K562 (cell line): ENCODE measurements around the gene RDH14. TPM values are rescaled to one million over a fixed set of nuclear protein-coding genes. Genes with fewer than 3 reads are reported as not detected.

Experiments
- ATAC-seq: fragments of 200-7000 bp; cut with Tn5 transposase; 3 replicates; pipeline ENCODE4 v1.9.1; 2020; ENCODE audit warnings: moderate library complexity
- BruUV-seq: library from RNA; stranded (reverse); fragments of 400-500 nt; replicated peaks from 2 replicates; lab custom pipeline; 2021; lab: Mats Ljungman, UMichigan
- CTCF ChIA-PET: fragments of 300-600 bp; formaldehyde crosslinking; extraction: SDS; loops from one replicate; lab custom pipeline; 2021; ENCODE audit warnings: low intra/inter-chr PET ratio; lab: Yijun Ruan, JAX
- POLR2A ChIA-PET: fragments of 300-600, 350-650 bp; sonication (Branson Sonifier 250); formaldehyde crosslinking; extraction: SDS; loops from one replicate; lab custom pipeline; 2021; ENCODE audit warnings: antibody characterized with exemption, inconsistent platforms; lab: Yijun Ruan, JAX
- DNase-seq, 4 experiments: peaks; one replicate each; pipeline versions ENCODE4 v3.0.0 to v3.0.0-alpha.2; 2011 to 2018; ENCODE audit warnings: low spot score in 3 of 4, mixed read lengths in 3 of 4; ENCODE audit errors: extremely low read depth in 1 of 4
- FAIRE-seq: peaks from 2 replicates; lab custom pipeline; 2011; peaks lifted over from hg19 to GRCh38; lab: Jason Lieb, UNC
- H2AFZ ChIP-seq: 2 replicates; pipeline ENCODE4 v1.6.0; 2011; ENCODE audit warnings: low read depth, low read length, control low read depth, inconsistent platforms
- H3K27ac ChIP-seq: fragments of 200-600 bp; 3 replicates; pipeline ENCODE4 v1.8.0; 2011; ENCODE audit warnings: low read depth, mild to moderate bottlenecking, control low read depth, inconsistent platforms, low read length, moderate library complexity, mixed read lengths; ENCODE audit errors: extremely low read depth
- H3K27me3 ChIP-seq, 2 experiments: fragments of 300-600 bp in 1 of 2; 2 replicates in 1 of 2; 3 replicates in 1 of 2; pipeline versions ENCODE4 v1.6.0 to v1.8.0; 2011; ENCODE audit warnings: inconsistent platforms in 2 of 2, low read length in 2 of 2, mild to moderate bottlenecking in 1 of 2, mixed read lengths in 1 of 2, moderate library complexity in 1 of 2; ENCODE audit not compliant: control insufficient read depth in 2 of 2, insufficient read depth in 2 of 2
- H3K36me3 ChIP-seq: fragments of 300-600 bp; 3 replicates; pipeline ENCODE4 v1.8.0; 2011; ENCODE audit warnings: mild to moderate bottlenecking, low read length, inconsistent platforms; ENCODE audit not compliant: control insufficient read depth, insufficient read depth
- H3K4me1 ChIP-seq, 2 experiments: fragments of 200-600 bp in 1 of 2; replicated peaks in 1 of 2; 2 replicates in 1 of 2; 3 replicates in 1 of 2; pipeline versions ENCODE4 v1.5.1 to v1.8.0; 2011; ENCODE audit warnings: inconsistent platforms in 2 of 2, low read length in 2 of 2, mild to moderate bottlenecking in 1 of 2, mixed read lengths in 1 of 2, moderate library complexity in 1 of 2; ENCODE audit not compliant: control insufficient read depth in 2 of 2, insufficient read depth in 2 of 2
- H3K4me2 ChIP-seq: 2 replicates; pipeline ENCODE4 v1.6.1; 2011; ENCODE audit warnings: low read length, control low read depth, inconsistent platforms, mixed read lengths; ENCODE audit not compliant: insufficient read depth
- H3K4me3 ChIP-seq: fragments of 200-600 bp; sonication (generic), shearing (Covaris generic); 2 replicates; pipeline ENCODE4 v1.5.1; 2016; ENCODE audit warnings: control low read depth, inconsistent platforms
- H3K79me2 ChIP-seq: fragments of 200-600 bp; 3 replicates; pipeline ENCODE4 v1.8.0; 2011; ENCODE audit warnings: low read length, inconsistent platforms; ENCODE audit not compliant: control insufficient read depth, insufficient read depth
- H3K9ac ChIP-seq, 2 experiments: 2 replicates each; pipeline versions ENCODE4 v1.6.0 to v1.6.1; 2011; ENCODE audit warnings: low read depth in 2 of 2, low read length in 2 of 2, control low read depth in 1 of 2, inconsistent platforms in 1 of 2, mild to moderate bottlenecking in 1 of 2, mixed read lengths in 1 of 2; ENCODE audit not compliant: insufficient read depth in 1 of 2
- H3K9me1 ChIP-seq: one replicate; pipeline ENCODE4 v1.6.0; 2011; ENCODE audit warnings: inconsistent platforms, mild to moderate bottlenecking, low read length, moderate library complexity; ENCODE audit not compliant: control insufficient read depth, insufficient read depth
- H3K9me3 ChIP-seq: replicated peaks from 2 replicates; pipeline ENCODE4 v1.5.1; 2011; ENCODE audit warnings: low read depth, low read length, inconsistent platforms; ENCODE audit not compliant: control insufficient read depth, insufficient read depth
- H4K20me1 ChIP-seq: replicated peaks from 2 replicates; pipeline ENCODE4 v1.6.1; 2011; ENCODE audit warnings: low read length, inconsistent platforms, mixed read lengths; ENCODE audit not compliant: control insufficient read depth, insufficient read depth
- FOXA3 ChIP-seq, 2 experiments: fragments of 450-650 bp in 1 of 2; sonication (generic) in 1 of 2; formaldehyde crosslinking; IDR thresholded peaks in 1 of 2; conservative IDR thresholded peaks in 1 of 2; 2 replicates each; pipeline versions ENCODE4 v1.4.0 to v1.8.0; 2020 to 2022; ENCODE audit warnings: mild to moderate bottlenecking in 2 of 2, missing genetic modification reagents in 1 of 2
- FOXP1 ChIP-seq: sonication (generic); formaldehyde crosslinking; IDR thresholded peaks from 2 replicates; pipeline ENCODE4 v1.8.0; 2022; ENCODE audit warnings: mild to moderate bottlenecking, missing genetic modification reagents
- KDM5B ChIP-seq: fragments of 200-600 bp; sonication (generic); IDR thresholded peaks from 2 replicates; pipeline ENCODE4 v1.6.1; 2012; ENCODE audit warnings: low read depth, mild to moderate bottlenecking, moderate library complexity, low read length, control low read depth, inconsistent platforms; ENCODE audit not compliant: insufficient replicate concordance
- NONO ChIP-seq, 2 experiments: fragments of 200-400 bp in 1 of 2; fragments of 450-650 bp in 1 of 2; formaldehyde crosslinking in 1 of 2; IDR thresholded peaks; 2 replicates each; pipeline ENCODE4 v1.6.1; 2017; ENCODE audit warnings: low read depth in 2 of 2, mild to moderate bottlenecking in 2 of 2, moderate library complexity in 2 of 2, low read length in 1 of 2
- PTBP1 ChIP-seq: fragments of 200-400 bp; formaldehyde crosslinking; IDR thresholded peaks from 2 replicates; pipeline ENCODE4 v1.6.1; 2017; ENCODE audit warnings: low read depth, low read length
- XRCC3 ChIP-seq: fragments of 450-650 bp; IDR thresholded peaks from 2 replicates; pipeline ENCODE4 v1.6.1; 2017; ENCODE audit warnings: mild to moderate bottlenecking, moderate library complexity
- XRCC4 ChIP-seq: IDR thresholded peaks from one replicate; pipeline ENCODE4 v1.6.1; 2011; ENCODE audit not compliant: insufficient read depth, insufficient read length; ENCODE audit errors: extremely low read depth
- ZNF217 ChIP-seq: sonication (generic); formaldehyde crosslinking; IDR thresholded peaks from 2 replicates; pipeline ENCODE4 v1.8.0; 2022; ENCODE audit warnings: mild to moderate bottlenecking, missing genetic modification reagents
- whole genome bisulfite sequencing: fragments of 100-300 bp; shearing (Covaris generic); methylation state at CpG from one replicate; pipeline ENCODE4 v1.1.6; 2016; ENCODE audit warnings: low coverage, mixed read lengths; ENCODE audit not compliant: insufficient coverage; ENCODE audit errors: missing lambda C conversion rate; 5-methylcytosine and 5-hydroxymethylcytosine counted together
- in situ Hi-C: fragments of 300-500 bp; cut with MboI; formaldehyde crosslinking; loops from 4 replicates; pipeline ENCODE4 v1.15.0; 2018; ENCODE audit warnings: inconsistent platforms, mixed read lengths
- intact Hi-C: fragments of 100-400 bp; cut with micrococcal nuclease; formaldehyde crosslinking; loops from 2 replicates; pipeline ENCODE4 v1.14.2; 2022
- polyA plus RNA-seq, 8 experiments: library from polyadenylated mRNA; depleted of rRNA in 4 of 8; stranded (reverse) in 5 of 8; unstranded in 3 of 8; fragments of >200 nt; fragmentation: Nextera tagmentation in 2 of 8; fragmentation: Illumina TruSeq in 1 of 8; extraction: Ambion mirVana in 2 of 8; extraction: Trizol in 1 of 8; gene quantifications; 2 replicates each; pipeline versions ENCODE4 v1.2.1 to v1.2.3, GENCODE V29; 2011 to 2014; ENCODE audit warnings: inconsistent platforms in 1 of 8, missing spikeins in 1 of 8
- total RNA-seq, 7 experiments: library from RNA; depleted of rRNA in 6 of 7; stranded (reverse); fragments of >200 nt in 6 of 7; fragmentation: Illumina TruSeq in 2 of 7; extraction: Trizol in 2 of 7; gene quantifications; 2 replicates each; pipeline versions ENCODE4 v1.2.1 to v1.2.3, GENCODE V29; 2011 to 2021; ENCODE audit warnings: low replicate concordance in 1 of 7
- TF ChIP-seq, protein P1 (sequence below): sonication (generic); formaldehyde crosslinking; IDR thresholded peaks from 2 replicates; pipeline ENCODE4 v1.8.0; 2022; ENCODE audit warnings: missing genetic modification reagents, mild to moderate bottlenecking, moderate library complexity, borderline replicate concordance
- TF ChIP-seq, protein P2 (sequence below): fragments of 450-650 bp; IDR thresholded peaks from 2 replicates; pipeline ENCODE4 v1.6.1; 2017; ENCODE audit warnings: mild to moderate bottlenecking, moderate library complexity
- TF ChIP-seq, protein P3 (sequence below), 2 experiments: fragments of 450-650 bp; conservative IDR thresholded peaks; 2 replicates each; pipeline ENCODE4 v1.6.1; 2017; ENCODE audit warnings: mild to moderate bottlenecking in 2 of 2, moderate library complexity in 2 of 2

RDH14 gene
- total and polyA plus RNA-seq, 9 of the 15 experiments (the other 6 are each of a cell fraction or from before 2014, with no cell fraction given), result 6.7 to 26.2 (median 20.9) TPM

- no peak overlapping the region for H3K4me3 ChIP-seq
- no peaks in the 10 kb centered on the region for H4K20me1 ChIP-seq
- H2AFZ ChIP-seq, result no peak overlapping the region
- no peaks in the 10 kb centered on the region for H3K36me3 ChIP-seq
- BruUV-seq, result no TSS peak
- DNase-seq, result no peak
- H3K9me3 ChIP-seq, result no peaks in the 10 kb centered on the region
- in situ Hi-C loops, result no loop called here
- FAIRE-seq, result no peak
- H3K27me3 ChIP-seq, result no peaks in the 10 kb centered on the region
- WGBS, result 2% methylated on average over 3 of the region's 3 CpGs
- TF ChIP-seq, protein P1, sequence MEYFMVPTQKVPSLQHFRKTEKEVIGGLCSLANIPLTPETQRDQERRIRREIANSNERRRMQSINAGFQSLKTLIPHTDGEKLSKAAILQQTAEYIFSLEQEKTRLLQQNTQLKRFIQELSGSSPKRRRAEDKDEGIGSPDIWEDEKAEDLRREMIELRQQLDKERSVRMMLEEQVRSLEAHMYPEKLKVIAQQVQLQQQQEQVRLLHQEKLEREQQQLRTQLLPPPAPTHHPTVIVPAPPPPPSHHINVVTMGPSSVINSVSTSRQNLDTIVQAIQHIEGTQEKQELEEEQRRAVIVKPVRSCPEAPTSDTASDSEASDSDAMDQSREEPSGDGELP (CRISPR knock-in tag), result no peak
- no peak for TF ChIP-seq ZNF217
- H3K27ac ChIP-seq, result no peak overlapping the region
- H3K4me2 ChIP-seq, result no peak overlapping the region
- no peak for ATAC-seq
- intact Hi-C loops, result no loop called here
- POLR2A ChIA-PET, result no interaction called here
- no peaks in the 10 kb centered on the region for H3K9me1 ChIP-seq
- no peaks in the 10 kb centered on the region for H3K4me1 ChIP-seq
- H3K9ac ChIP-seq, result no peak overlapping the region
- CTCF ChIA-PET, result no interaction called here
- H3K79me2 ChIP-seq, result no peaks in the 10 kb centered on the region
These were observed 43.5 kb upstream of the RDH14 start for GRCh38 chr2:18603854-18604530.

DNA sequence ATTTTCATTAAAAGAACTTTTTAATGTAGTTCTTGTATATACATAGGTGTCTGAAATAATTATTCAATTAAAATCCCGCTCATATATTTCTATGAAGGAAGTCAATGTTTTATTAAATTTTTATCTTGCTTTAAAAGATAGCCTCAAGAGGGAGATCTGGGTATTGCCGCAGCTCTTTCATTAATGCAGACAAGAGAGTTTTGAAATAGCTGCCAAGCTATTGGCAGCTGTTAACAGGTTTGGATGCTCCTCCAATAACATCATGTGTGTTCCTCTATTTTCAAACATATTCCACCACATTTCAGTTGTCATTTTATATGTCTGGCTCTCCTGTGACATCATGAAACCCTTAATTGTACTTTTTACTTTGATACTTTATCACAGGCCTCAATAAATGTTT is 41.8 kb upstream of the RDH14 start:
- no peak for FAIRE-seq
- no peaks in the 10 kb centered on the region for H3K4me1 ChIP-seq
- H3K36me3 ChIP-seq, result no peaks in the 10 kb centered on the region
- H4K20me1 ChIP-seq, result no peaks in the 10 kb centered on the region
- no TSS peak for BruUV-seq
- intact Hi-C loops (no loop called here), in situ Hi-C loops (no loop called here)
- H3K27ac ChIP-seq, result no peak overlapping the region
- no peak overlapping the region for H3K9ac ChIP-seq
- 0% methylated on average over 2 of the region's 2 CpGs for WGBS
- ATAC-seq, result no peak
- H3K4me3 ChIP-seq, result no peak overlapping the region
- H3K79me2 ChIP-seq, result no peaks in the 10 kb centered on the region
- no peaks in the 10 kb centered on the region for H3K9me3 ChIP-seq
- POLR2A ChIA-PET, result no interaction called here
- no peak for DNase-seq
- H3K27me3 ChIP-seq, result no peaks in the 10 kb centered on the region
- no peak overlapping the region for H3K4me2 ChIP-seq
- H3K9me1 ChIP-seq, result no peaks in the 10 kb centered on the region
- CTCF ChIA-PET, result no interaction called here
- H2AFZ ChIP-seq, result no peak overlapping the region
- TF ChIP-seq, protein P2, sequence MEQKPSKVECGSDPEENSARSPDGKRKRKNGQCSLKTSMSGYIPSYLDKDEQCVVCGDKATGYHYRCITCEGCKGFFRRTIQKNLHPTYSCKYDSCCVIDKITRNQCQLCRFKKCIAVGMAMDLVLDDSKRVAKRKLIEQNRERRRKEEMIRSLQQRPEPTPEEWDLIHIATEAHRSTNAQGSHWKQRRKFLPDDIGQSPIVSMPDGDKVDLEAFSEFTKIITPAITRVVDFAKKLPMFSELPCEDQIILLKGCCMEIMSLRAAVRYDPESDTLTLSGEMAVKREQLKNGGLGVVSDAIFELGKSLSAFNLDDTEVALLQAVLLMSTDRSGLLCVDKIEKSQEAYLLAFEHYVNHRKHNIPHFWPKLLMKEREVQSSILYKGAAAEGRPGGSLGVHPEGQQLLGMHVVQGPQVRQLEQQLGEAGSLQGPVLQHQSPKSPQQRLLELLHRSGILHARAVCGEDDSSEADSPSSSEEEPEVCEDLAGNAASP, result no peak
- TF ChIP-seq NONO (IDR thresholded peaks at IDR 0.05; ENCODE audit: low read depth in 2 of 2, low read length in 1 of 2) (no peak), PTBP1 (no peak), FOXP1 (CRISPR knock-in tag) (no peak), XRCC3 (no peak), FOXA3 (CRISPR knock-in tag; conservative IDR thresholded peaks at IDR 0.05 in 1 of 2, IDR thresholded peaks at IDR 0.05 in 1 of 2) (no peak), XRCC4 (no peak), KDM5B (no peak)
- TF ChIP-seq, protein P3, sequence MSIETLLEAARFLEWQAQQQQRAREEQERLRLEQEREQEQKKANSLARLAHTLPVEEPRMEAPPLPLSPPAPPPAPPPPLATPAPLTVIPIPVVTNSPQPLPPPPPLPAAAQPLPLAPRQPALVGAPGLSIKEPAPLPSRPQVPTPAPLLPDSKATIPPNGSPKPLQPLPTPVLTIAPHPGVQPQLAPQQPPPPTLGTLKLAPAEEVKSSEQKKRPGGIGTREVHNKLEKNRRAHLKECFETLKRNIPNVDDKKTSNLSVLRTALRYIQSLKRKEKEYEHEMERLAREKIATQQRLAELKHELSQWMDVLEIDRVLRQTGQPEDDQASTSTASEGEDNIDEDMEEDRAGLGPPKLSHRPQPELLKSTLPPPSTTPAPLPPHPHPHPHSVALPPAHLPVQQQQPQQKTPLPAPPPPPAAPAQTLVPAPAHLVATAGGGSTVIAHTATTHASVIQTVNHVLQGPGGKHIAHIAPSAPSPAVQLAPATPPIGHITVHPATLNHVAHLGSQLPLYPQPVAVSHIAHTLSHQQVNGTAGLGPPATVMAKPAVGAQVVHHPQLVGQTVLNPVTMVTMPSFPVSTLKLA (conservative IDR thresholded peaks at IDR 0.05), result no peak
